Skin of body (tissue), 2 donors: ENCODE measurements around the gene PNLIPRP3. TPM values are rescaled to one million over a fixed set of nuclear protein-coding genes. Genes with fewer than 3 reads are reported as not detected.
A peak's percentile ranks its signal among the peaks of the same experiment; 100 is the strongest.
"Not testable (repeated sequence)": the region's sequence is repeated elsewhere in the genome, so short reads cannot be mapped to it uniquely, and the experiment has no call there.

Source experiments
- DNase-seq: peaks from one replicate; lab custom pipeline; 2025; lab: John Stamatoyannopoulos, UW
- total RNA-seq: library from RNA; depleted of rRNA; stranded (reverse); fragments of >200 nt; gene quantifications from one replicate; pipeline ENCODE4 v1.2.3, GENCODE V29; 2014

PNLIPRP3 gene
- 5.8 TPM for total RNA-seq

- no peak for DNase-seq
These were observed at the start of gene PNLIPRP3 for GRCh38 chr10:116427671-116428070. Gene PNLIPRP3, plus strand, starts transcription at chr10:116427847. Its CDS starts 166 bp downstream, at chr10:116428013.

- DNase-seq: no peak
These were observed 45.4 kb upstream of the PNLIPRP3 start for GRCh38 chr10:116382290-116382689.

GRCh38 chr10:116385311-116385710 is 42.3 kb upstream of the PNLIPRP3 start:
- DNase-seq: no peak

DNA sequence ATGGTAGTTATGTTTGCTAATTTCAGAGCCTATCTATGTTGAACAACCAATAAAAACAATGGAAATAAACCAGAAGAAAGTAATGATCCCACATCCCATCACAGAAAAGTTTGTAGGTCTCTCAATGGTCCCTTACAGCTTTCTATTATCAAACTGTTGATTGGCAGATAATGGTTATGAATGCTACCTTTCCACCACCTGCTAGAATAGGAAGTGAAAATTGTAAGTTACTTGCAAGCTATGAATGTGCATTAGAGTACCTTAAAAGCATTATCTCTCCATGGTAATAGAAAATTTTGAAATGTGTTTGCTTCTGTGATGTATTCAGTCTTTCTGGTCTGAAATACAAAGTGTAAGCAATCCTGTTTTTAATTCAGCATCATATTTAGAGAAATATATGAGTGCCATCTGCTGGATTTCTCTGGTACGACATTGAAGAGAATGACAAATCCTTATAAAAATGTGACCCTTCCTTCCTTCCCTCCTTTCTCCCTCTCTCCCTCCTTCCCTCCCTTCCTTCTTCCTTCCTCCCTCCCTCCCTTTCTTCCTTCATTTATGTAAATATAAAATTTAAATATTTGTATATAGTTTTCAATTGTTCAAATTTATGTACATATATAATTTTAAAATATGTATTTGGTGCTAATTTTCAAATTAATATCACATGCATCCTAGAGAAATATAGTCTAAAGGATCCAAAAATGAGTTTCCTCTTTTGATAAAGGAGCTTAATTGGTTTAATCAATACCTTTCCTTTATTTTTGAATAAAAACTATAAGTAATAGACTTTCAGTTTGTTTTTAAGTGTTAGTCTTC is 41.4 kb upstream of the PNLIPRP3 start:
- peak; percentile 35 for DNase-seq

DNA sequence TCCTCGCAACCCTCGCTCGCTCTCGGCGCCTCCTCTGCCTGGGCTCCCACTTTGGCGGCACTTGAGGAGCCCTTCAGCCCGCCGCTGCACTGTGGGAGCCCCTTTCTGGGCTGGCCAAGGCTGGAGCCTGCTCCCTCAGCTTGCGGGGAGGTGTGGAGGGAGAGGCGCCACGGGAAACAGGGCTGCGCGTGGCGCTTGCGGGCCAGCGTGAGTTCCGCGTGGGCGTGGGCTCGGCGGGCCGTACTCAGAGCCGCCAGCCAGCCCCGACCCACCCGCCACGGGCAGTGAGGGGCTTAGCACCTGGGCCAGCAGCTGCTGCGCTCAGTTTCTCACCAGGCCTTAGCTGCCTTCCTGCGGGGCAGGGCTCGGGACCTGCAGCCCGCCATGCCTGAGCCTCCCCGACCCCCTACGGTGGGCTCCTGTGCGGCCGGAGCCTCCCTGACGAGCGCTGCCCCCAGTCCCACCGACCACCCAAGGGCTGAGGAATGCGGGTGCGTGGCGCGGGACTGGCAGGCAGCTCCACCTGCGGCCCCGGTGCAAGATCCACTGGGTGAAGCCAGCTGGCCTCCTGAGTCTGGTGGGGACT is 34.3 kb upstream of the PNLIPRP3 start:
- not testable (repeated sequence) for DNase-seq

- DNase-seq: no peak
These were observed 32.2 kb upstream of the PNLIPRP3 start for GRCh38 chr10:116395223-116395985.

- DNase-seq: no peak
These were observed 29.4 kb upstream of the PNLIPRP3 start for GRCh38 chr10:116398224-116398623.

DNA sequence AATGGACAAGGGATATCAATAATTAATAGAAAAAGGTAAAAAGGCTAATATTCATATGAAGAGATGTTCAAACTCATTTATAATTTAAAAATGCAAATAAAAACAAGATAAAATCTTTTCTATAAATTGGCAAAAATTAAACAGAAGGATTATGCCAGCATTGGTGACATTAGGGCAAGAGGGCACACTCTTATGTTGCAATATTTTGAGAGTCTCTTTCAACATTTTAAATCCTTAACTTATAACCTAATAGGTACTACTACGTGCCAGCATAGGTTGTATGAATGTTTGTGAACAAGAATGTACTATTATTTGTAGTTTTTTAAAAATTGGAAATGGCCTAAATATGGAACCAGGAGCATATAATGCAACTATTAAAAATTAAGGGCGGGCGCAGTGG is 24.8 kb upstream of the PNLIPRP3 start:
- DNase-seq: no peak

- no peak for DNase-seq
These were observed 23.9 kb upstream of the PNLIPRP3 start for GRCh38 chr10:116403740-116404250.

DNA sequence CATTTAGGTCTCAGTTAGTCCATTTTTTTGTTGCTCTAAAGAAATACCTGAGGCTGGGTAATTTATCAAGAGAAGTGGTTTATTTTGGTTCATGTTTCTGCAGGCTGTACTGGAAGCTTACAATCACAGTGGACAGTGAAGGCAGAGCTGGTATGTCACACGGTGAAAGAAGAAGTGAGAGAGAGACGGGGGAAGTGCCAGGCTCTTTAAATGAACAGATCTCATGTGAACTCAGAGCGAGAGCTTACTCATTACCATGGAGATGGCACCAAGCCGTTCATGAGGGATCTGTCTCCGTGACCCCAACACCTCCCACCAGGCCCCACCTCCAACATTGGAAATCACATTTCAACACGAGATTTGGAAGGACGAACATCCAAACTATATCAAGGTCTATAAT is 18.9 kb upstream of the PNLIPRP3 start:
- DNase-seq: no peak

- no peak for DNase-seq
These were observed 17.3 kb upstream of the PNLIPRP3 start for GRCh38 chr10:116410351-116410750.

DNA sequence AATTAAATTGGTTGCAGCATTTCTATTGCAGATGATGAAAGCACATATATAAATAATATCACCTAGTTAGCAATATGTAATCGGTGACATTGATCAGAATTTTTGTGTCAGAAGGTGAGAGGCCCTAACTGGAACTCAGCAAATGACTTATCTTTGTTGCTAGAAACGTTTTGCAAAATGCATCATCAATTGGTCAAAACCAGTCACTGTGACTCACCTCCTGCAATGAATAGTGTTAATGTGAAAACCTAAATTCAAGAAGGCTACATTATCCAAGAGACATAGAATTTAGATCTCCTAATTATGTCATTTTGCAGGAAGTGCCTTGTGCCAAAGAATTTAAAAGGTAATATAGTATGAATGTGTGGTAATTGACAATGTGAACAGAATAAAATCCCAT is 9.8 kb upstream of the PNLIPRP3 start:
- DNase-seq: no peak

DNA sequence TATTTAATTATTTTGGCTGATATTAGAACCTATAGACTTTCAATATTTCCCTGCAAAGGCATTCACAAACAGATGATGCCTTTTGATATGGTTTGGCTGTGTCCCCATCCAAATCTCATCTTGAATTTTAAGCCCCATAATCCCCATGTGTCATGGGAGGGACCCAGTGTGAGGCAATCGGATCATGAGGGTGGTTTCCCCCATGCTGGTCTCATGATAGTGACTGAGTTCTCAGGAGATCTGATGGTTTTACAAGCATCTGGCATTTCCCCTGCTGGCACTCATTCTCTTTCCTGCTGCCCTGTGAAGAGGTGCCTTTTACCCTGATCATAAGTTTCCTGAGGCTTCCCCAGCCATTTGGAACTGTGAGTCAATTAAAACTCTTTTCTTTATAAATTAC is 9.3 kb upstream of the PNLIPRP3 start:
- no peak for DNase-seq

DNA sequence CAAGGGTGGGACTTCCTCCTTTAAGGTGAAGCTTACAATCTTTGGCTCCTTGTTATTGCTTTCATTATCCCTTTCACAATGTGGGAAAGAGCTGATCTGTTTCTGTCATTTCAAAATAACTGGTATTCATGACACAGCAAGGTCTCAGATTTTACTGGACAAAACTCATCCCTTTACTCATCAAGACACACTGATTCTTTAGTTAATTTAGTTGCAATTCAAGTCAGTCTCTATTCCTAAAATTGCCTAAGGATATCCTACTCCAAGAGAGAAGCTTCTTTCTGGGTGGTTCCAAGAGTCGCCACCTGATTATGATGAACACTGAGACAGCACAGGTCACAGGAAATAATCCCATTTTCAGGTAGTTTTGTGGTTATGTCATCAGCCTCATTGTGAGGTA is 5.8 kb upstream of the PNLIPRP3 start:
- no peak for DNase-seq

GRCh38 chr10:116429288-116429977 is 1.8 kb downstream of the PNLIPRP3 start:
- peak; percentile 10 for DNase-seq

- DNase-seq: no peak
These were observed 2.6 kb downstream of the PNLIPRP3 start for GRCh38 chr10:116430288-116430687.

- peak; percentile 47 for DNase-seq
These were observed 4.0 kb downstream of the PNLIPRP3 start for GRCh38 chr10:116431598-116431997.

GRCh38 chr10:116437076-116437692 is 9.5 kb downstream of the PNLIPRP3 start:
- no peak for DNase-seq

DNA sequence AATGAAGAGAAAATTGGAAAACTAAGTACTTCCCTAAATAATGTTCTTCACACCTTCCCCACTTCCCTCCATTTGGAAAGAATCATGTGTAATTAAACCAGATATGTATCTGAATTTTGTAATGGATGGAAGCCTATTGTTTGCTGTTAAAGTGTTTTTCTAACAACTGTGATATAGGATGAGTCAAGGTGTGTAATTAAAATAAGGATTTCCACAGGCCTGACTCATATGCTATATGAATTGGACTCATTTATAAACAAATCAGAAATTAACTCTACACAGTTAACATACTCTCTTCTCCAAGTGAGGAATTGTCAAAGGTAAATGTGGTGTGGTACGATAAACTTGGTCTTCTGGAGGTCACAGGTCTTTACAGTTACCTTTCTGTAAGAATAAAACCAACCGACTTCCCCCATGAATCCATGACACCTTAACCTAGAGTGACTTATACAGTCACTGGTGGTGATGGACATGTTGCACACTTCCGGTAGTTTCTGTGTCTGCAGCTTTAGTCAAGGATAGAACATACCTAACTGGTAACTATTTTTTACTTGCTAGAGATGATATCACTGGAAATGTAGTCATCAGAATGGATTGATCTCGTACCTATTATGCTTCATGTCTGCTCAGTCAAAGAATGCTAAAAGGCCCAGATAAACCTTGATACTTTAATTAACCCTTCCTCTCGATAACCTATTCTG is 12.8 kb downstream of the PNLIPRP3 start:
- DNase-seq: no peak

DNA sequence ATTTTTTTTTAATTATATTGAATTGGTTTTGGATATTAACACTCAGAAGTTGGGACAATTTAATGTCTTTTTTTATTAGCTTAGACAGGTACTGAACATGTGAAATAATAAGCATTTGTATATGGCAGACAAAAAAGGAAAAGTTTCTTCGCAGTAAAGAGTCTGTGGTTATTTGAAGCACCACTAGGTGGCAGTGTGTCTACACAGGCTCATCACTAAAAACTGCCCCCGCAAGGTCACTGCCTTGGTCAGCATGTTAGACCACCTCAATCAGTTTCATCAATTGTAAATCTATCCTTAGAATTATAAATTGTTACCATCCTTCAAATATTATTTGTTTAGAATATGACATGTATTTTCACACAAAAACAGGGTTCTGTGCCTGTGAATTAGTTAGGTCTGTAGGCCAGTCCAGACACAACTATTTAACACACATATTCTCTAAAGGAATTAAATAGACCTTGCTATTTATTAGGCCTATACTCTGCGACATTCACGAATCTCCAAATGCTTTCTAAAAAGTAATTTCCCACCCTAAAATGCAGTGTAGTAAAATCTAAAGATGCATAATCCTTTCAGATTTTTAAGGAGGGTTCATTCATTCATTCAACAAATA is 17.0 kb downstream of the PNLIPRP3 start:
- no peak for DNase-seq
